GM23338 (cell line): ENCODE measurements around the gene CAPZB. TPM values are rescaled to one million over a fixed set of nuclear protein-coding genes. Genes with fewer than 3 reads are reported as not detected.

Experiments used
- ATAC-seq: fragments of 200-7000 bp; cut with Tn5 transposase; 3 replicates; pipeline ENCODE4 v1.9.1; 2020
- DNase-seq: peaks from one replicate; pipeline ENCODE4 v3.0.0-alpha.2; 2015; ENCODE audit warnings: low spot score
- H2AFZ ChIP-seq: fragments of 200-600 bp; sonication (generic); 2 replicates; pipeline ENCODE4 v1.8.0; 2016; ENCODE audit warnings: antibody characterized with exemption, mild to moderate bottlenecking, moderate library complexity
- H3F3A ChIP-seq: fragments of 200-600 bp; sonication (generic); replicated peaks from 2 replicates; pipeline ENCODE4 v1.8.0; 2017; ENCODE audit warnings: antibody characterized with exemption, mixed run types, low read depth
- H3K27ac ChIP-seq: fragments of 200-600 bp; sonication (generic); 2 replicates; pipeline ENCODE4 v1.6.1; 2016; ENCODE audit warnings: low read depth
- H3K27me3 ChIP-seq: fragments of 200-600 bp; sonication (generic); 2 replicates; pipeline ENCODE4 v1.8.0; 2016; ENCODE audit warnings: mild to moderate bottlenecking, mixed run types, moderate library complexity; ENCODE audit not compliant: insufficient read depth
- H3K36me3 ChIP-seq: fragments of 200-600 bp; sonication (generic); 2 replicates; pipeline ENCODE4 v1.8.0; 2016; ENCODE audit warnings: mild to moderate bottlenecking; ENCODE audit not compliant: insufficient read depth
- H3K4me1 ChIP-seq: fragments of 200-600 bp; sonication (generic); 2 replicates; pipeline ENCODE4 v1.8.0; 2016; ENCODE audit warnings: mild to moderate bottlenecking, moderate library complexity; ENCODE audit not compliant: insufficient read depth
- H3K4me2 ChIP-seq: fragments of 200-600 bp; sonication (generic); 2 replicates; pipeline ENCODE4 v1.7.1; 2017; ENCODE audit warnings: mixed run types
- H3K4me3 ChIP-seq: fragments of 200-600 bp; sonication (generic); 2 replicates; pipeline ENCODE4 v1.6.1; 2016; ENCODE audit warnings: mixed run types
- H3K79me2 ChIP-seq: fragments of 200-600 bp; sonication (generic); replicated peaks from 2 replicates; pipeline ENCODE4 v1.8.0; 2017; ENCODE audit warnings: mild to moderate bottlenecking; ENCODE audit not compliant: insufficient read depth
- H3K9me2 ChIP-seq: fragments of 200-600 bp; sonication (generic); 2 replicates; pipeline ENCODE4 v1.8.0; 2017; ENCODE audit not compliant: insufficient read depth
- H4K20me1 ChIP-seq: fragments of 200-600 bp; sonication (generic); replicated peaks from 2 replicates; pipeline ENCODE4 v1.8.0; 2017; ENCODE audit warnings: mild to moderate bottlenecking; ENCODE audit not compliant: insufficient read depth
- H3K27ac Mint-ChIP-seq: 2 replicates; pipeline ENCODE4 v1.8.0; 2020; ENCODE audit warnings: inconsistent platforms, mild to moderate bottlenecking, moderate library complexity, mixed read lengths
- H3K27me3 Mint-ChIP-seq: 3 replicates; pipeline ENCODE4 v1.8.0; 2022; ENCODE audit warnings: low read depth, mild to moderate bottlenecking, moderate library complexity, mixed read lengths, inconsistent platforms; ENCODE audit not compliant: insufficient read depth, poor library complexity
- H3K36me3 Mint-ChIP-seq: 3 replicates; pipeline ENCODE4 v1.8.0; 2021; ENCODE audit warnings: low read depth, mild to moderate bottlenecking, inconsistent platforms, moderate library complexity, mixed read lengths
- H3K4me1 Mint-ChIP-seq: 3 replicates; pipeline ENCODE4 v1.8.0; 2020; ENCODE audit warnings: mild to moderate bottlenecking, inconsistent platforms, mixed read lengths
- H3K4me3 Mint-ChIP-seq: 3 replicates; pipeline ENCODE4 v1.8.0; 2021; ENCODE audit warnings: moderate library complexity, mild to moderate bottlenecking, inconsistent platforms, mixed read lengths
- H3K9me3 Mint-ChIP-seq: 3 replicates; pipeline ENCODE4 v1.8.0; 2020; ENCODE audit warnings: moderate library complexity, mild to moderate bottlenecking, inconsistent platforms, mixed read lengths
- CREB1 ChIP-seq: fragments of 250-450 bp; sonication (Bioruptor Pico); IDR thresholded peaks from 2 replicates; pipeline ENCODE4 v1.5.0; 2020; ENCODE audit warnings: low read depth, mild to moderate bottlenecking, moderate library complexity
- EZH2 ChIP-seq: fragments of 200-600 bp; sonication (generic); IDR thresholded peaks from one replicate; pipeline ENCODE4 v1.8.0; 2017; ENCODE audit warnings: antibody characterized with exemption, mild to moderate bottlenecking, low read depth; ENCODE audit not compliant: unreplicated experiment
- EZH2phosphoT487 ChIP-seq: fragments of 200-600 bp; sonication (generic); IDR thresholded peaks from one replicate; pipeline ENCODE4 v1.8.1; 2018; ENCODE audit warnings: antibody characterized with exemption; ENCODE audit not compliant: unreplicated experiment
- JUNB ChIP-seq: IDR thresholded peaks from one replicate; pipeline ENCODE4 v1.6.1; 2016; ENCODE audit warnings: antibody characterized with exemption; ENCODE audit not compliant: unreplicated experiment
- STAT1 ChIP-seq: IDR thresholded peaks from one replicate; pipeline ENCODE4 v1.6.1; 2016; ENCODE audit warnings: antibody characterized with exemption; ENCODE audit not compliant: unreplicated experiment
- ZNF331 ChIP-seq: fragments of 250-450 bp; sonication (Bioruptor Pico); IDR thresholded peaks from 2 replicates; pipeline ENCODE4 v1.5.0; 2020; ENCODE audit warnings: low read depth, mild to moderate bottlenecking, moderate library complexity
- polyA plus RNA-seq: library from polyadenylated mRNA; unstranded; fragments of >200 nt; fragmentation: Nextera tagmentation; extraction: Ambion mirVana; gene quantifications from 2 replicates; pipeline ENCODE4 v1.2.1, GENCODE V29; 2016
- total RNA-seq: library from RNA; depleted of rRNA; stranded (reverse); fragments of >200 nt; shearing (Covaris generic); gene quantifications from 2 replicates; pipeline ENCODE4 v1.2.3, GENCODE V29; 2014
- TF ChIP-seq, protein P1 (sequence below): IDR thresholded peaks from 2 replicates; pipeline ENCODE4 v1.6.1; 2016; ENCODE audit warnings: antibody characterized with exemption
- TF ChIP-seq, protein P2 (sequence below): fragments of 250-450 bp; sonication (Bioruptor Pico); IDR thresholded peaks from 2 replicates; pipeline ENCODE4 v1.5.0; 2020; ENCODE audit warnings: mild to moderate bottlenecking, moderate library complexity

The CAPZB gene
- total and polyA plus RNA-seq, 2 experiments from 2014 or later: 195 to 348 TPM

DNA sequence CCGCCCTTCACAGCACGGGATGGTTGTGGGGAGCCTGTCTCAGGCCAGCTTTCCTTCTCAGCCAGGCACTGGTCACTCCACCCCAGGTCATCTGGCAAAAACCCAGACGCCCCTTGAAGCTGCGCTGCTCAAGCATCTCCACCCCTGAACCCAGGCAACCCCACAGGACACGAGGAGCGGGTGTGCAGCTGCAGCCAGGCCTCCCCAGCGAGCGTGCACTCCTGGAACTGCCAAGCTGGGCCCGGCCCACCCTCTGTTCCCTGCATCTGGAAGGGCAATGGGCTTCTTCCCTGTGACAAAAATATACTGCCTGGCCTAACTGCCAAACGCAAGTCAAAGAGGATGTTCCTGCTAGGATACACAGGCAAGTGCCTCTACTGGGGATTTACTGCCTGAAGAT, 133.5 kb downstream of the CAPZB start:
- Mint-ChIP-seq H3K27ac (peak overlapping the region; percentile 52; the same call in 1 of the 2 replicates), H3K9me3 (no peaks in the 10 kb centered on the region), H3K36me3 (peaks cover 51% of the 10 kb centered on the region), H3K27me3 (peaks cover 22% of the 10 kb centered on the region), H3K4me1 (peaks cover 35% of the 10 kb centered on the region), H3K4me3 (no peak overlapping the region)
- Histone ChIP-seq H3K4me3 (no peak overlapping the region), H3K27me3 (no peaks in the 10 kb centered on the region), H2AFZ (no peak overlapping the region), H3F3A (0 out of 2 replicates have a peak, but pooled peaks cover 11% of the 10 kb centered on the region), H3K4me1 (peaks cover 16% of the 10 kb centered on the region), H3K27ac (no peak overlapping the region), H3K36me3 (0 out of 2 replicates have a peak, but pooled peaks cover 5% of the 10 kb centered on the region), H3K9me2 (no peaks in the 10 kb centered on the region), H3K4me2 (no peak overlapping the region), H4K20me1 (peaks cover 19% of the 10 kb centered on the region), H3K79me2 (peaks cover 7% of the 10 kb centered on the region; the same call in 1 of the 2 replicates)
- DNase-seq (no peak), ATAC-seq (no peak)
- TF ChIP-seq, protein P1, sequence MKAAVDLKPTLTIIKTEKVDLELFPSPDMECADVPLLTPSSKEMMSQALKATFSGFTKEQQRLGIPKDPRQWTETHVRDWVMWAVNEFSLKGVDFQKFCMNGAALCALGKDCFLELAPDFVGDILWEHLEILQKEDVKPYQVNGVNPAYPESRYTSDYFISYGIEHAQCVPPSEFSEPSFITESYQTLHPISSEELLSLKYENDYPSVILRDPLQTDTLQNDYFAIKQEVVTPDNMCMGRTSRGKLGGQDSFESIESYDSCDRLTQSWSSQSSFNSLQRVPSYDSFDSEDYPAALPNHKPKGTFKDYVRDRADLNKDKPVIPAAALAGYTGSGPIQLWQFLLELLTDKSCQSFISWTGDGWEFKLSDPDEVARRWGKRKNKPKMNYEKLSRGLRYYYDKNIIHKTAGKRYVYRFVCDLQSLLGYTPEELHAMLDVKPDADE: no peak
- TF ChIP-seq, protein P2, sequence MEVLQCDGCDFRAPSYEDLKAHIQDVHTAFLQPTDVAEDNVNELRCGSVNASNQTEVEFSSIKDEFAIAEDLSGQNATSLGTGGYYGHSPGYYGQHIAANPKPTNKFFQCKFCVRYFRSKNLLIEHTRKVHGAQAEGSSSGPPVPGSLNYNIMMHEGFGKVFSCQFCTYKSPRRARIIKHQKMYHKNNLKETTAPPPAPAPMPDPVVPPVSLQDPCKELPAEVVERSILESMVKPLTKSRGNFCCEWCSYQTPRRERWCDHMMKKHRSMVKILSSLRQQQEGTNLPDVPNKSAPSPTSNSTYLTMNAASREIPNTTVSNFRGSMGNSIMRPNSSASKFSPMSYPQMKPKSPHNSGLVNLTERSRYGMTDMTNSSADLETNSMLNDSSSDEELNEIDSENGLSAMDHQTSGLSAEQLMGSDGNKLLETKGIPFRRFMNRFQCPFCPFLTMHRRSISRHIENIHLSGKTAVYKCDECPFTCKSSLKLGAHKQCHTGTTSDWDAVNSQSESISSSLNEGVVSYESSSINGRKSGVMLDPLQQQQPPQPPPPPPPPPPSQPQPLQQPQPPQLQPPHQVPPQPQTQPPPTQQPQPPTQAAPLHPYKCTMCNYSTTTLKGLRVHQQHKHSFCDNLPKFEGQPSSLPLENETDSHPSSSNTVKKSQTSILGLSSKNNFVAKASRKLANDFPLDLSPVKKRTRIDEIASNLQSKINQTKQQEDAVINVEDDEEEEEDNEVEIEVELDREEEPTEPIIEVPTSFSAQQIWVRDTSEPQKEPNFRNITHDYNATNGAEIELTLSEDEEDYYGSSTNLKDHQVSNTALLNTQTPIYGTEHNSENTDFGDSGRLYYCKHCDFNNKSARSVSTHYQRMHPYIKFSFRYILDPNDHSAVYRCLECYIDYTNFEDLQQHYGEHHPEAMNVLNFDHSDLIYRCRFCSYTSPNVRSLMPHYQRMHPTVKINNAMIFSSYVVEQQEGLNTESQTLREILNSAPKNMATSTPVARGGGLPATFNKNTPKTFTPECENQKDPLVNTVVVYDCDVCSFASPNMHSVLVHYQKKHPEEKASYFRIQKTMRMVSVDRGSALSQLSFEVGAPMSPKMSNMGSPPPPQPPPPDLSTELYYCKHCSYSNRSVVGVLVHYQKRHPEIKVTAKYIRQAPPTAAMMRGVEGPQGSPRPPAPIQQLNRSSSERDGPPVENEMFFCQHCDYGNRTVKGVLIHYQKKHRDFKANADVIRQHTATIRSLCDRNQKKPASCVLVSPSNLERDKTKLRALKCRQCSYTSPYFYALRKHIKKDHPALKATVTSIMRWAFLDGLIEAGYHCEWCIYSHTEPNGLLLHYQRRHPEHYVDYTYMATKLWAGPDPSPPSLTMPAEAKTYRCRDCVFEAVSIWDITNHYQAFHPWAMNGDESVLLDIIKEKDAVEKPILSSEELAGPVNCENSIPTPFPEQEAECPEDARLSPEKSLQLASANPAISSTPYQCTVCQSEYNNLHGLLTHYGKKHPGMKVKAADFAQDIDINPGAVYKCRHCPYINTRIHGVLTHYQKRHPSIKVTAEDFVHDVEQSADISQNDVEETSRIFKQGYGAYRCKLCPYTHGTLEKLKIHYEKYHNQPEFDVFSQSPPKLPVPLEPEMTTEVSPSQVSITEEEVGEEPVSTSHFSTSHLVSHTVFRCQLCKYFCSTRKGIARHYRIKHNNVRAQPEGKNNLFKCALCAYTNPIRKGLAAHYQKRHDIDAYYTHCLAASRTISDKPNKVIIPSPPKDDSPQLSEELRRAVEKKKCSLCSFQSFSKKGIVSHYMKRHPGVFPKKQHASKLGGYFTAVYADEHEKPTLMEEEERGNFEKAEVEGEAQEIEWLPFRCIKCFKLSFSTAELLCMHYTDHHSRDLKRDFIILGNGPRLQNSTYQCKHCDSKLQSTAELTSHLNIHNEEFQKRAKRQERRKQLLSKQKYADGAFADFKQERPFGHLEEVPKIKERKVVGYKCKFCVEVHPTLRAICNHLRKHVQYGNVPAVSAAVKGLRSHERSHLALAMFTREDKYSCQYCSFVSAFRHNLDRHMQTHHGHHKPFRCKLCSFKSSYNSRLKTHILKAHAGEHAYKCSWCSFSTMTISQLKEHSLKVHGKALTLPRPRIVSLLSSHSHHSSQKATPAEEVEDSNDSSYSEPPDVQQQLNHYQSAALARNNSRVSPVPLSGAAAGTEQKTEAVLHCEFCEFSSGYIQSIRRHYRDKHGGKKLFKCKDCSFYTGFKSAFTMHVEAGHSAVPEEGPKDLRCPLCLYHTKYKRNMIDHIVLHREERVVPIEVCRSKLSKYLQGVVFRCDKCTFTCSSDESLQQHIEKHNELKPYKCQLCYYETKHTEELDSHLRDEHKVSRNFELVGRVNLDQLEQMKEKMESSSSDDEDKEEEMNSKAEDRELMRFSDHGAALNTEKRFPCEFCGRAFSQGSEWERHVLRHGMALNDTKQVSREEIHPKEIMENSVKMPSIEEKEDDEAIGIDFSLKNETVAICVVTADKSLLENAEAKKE (CRISPR knock-in tag): no peak

DNA sequence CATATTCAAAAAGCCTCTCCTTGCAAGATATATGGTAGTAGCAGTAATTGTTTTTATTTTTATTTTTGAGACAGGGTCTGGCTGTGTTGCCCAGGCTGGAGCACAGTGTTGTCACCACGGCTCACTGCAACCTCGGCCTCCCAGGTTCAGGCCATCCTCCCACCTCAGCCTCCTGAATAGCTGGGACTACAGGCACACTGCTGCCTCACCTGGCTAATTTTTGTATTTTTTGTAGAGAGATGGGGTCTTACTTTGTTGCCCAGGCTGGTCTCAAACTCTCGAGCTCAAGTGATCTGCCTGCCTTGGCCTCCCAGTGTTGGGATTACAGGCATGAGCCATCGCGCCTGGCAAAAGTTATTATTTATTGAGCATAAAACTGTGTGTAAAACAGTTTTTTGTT, 134.8 kb downstream of the CAPZB start:
- Histone ChIP-seq H3K4me3 (no peak overlapping the region), H3K9me2 (no peaks in the 10 kb centered on the region), H2AFZ (no peak overlapping the region), H3F3A (0 out of 2 replicates have a peak, but pooled peaks cover 14% of the 10 kb centered on the region), H3K27me3 (no peaks in the 10 kb centered on the region), H3K4me2 (no peak overlapping the region), H3K79me2 (peaks cover 7% of the 10 kb centered on the region; the same call in 1 of the 2 replicates), H3K36me3 (0 out of 2 replicates have a peak, but pooled peaks cover 5% of the 10 kb centered on the region), H4K20me1 (peaks cover 22% of the 10 kb centered on the region), H3K4me1 (peaks cover 16% of the 10 kb centered on the region), H3K27ac (no peak overlapping the region)
- H3K27ac Mint-ChIP-seq: no peak overlapping the region
- peaks cover 41% of the 10 kb centered on the region for H3K36me3 Mint-ChIP-seq
- H3K4me1 Mint-ChIP-seq: peaks cover 32% of the 10 kb centered on the region
- no peaks in the 10 kb centered on the region for H3K9me3 Mint-ChIP-seq
- peaks cover 19% of the 10 kb centered on the region for H3K27me3 Mint-ChIP-seq
- DNase-seq (no peak), ATAC-seq (no peak)
- no peak overlapping the region for H3K4me3 Mint-ChIP-seq
- TF ChIP-seq ZNF331 (CRISPR knock-in tag): no peak
- TF ChIP-seq CREB1 (CRISPR knock-in tag): no peak
- no peak for TF ChIP-seq EZH2phosphoT487
- no peak for TF ChIP-seq EZH2
- TF ChIP-seq JUNB: no peak
- TF ChIP-seq STAT1: no peak
